Stomach (tissue), 4 donors: ENCODE results near the gene PARVG.

Experiments
- CTCF ChIP-seq, 7 experiments: fragments of 450-650 bp in 4 of 7; fragments of 200-600 bp in 3 of 7; sonication (generic) in 3 of 7; IDR thresholded peaks; one replicate each; pipeline ENCODE4 v1.5.1; 2016 to 2019; ENCODE audit warnings: antibody characterized with exemption in 7 of 7, control low read depth in 2 of 7, mild to moderate bottlenecking in 1 of 7
- EP300 ChIP-seq: sonication (generic); formaldehyde crosslinking; IDR thresholded peaks from one replicate; pipeline ENCODE4 v1.6.1; 2017; ENCODE audit warnings: antibody characterized with exemption
- POLR2A ChIP-seq, 4 donors: fragments of 450-650 bp; IDR thresholded peaks; one replicate each; pipeline ENCODE4 v1.6.1; 2016; ENCODE audit warnings: antibody characterized with exemption in 4 of 4, control low read depth in 2 of 4, mild to moderate bottlenecking in 1 of 4, moderate library complexity in 1 of 4

- TF ChIP-seq CTCF (IDR thresholded peaks at IDR 0.05), result no peak
- TF ChIP-seq EP300, result no peak
- TF ChIP-seq POLR2A (IDR thresholded peaks at IDR 0.05), result no peak
Observed at GRCh38 chr22:44219101-44219870, 38.6 kb downstream of the PARVG start.
